HEK293 (cell line): Measurements from ENCODE around the gene PCCA.

Source experiments
- YY1 ChIP-seq: fragments of 450-650 bp; formaldehyde crosslinking; IDR thresholded peaks from 2 replicates; pipeline ENCODE4 v1.5.1; 2018; ENCODE audit warnings: missing biosample characterization, missing genetic modification characterization
- ZNF558 ChIP-seq: fragments of 450-650 bp; formaldehyde crosslinking; IDR thresholded peaks from 2 replicates; pipeline ENCODE4 v1.5.1; 2016; ENCODE audit warnings: missing biosample characterization, missing genetic modification characterization
- TF ChIP-seq, protein P1 (sequence below): fragments of 450-650 bp; formaldehyde crosslinking; IDR thresholded peaks from 2 replicates; pipeline ENCODE4 v1.5.1; 2016; ENCODE audit warnings: missing biosample characterization, missing genetic modification characterization

DNA sequence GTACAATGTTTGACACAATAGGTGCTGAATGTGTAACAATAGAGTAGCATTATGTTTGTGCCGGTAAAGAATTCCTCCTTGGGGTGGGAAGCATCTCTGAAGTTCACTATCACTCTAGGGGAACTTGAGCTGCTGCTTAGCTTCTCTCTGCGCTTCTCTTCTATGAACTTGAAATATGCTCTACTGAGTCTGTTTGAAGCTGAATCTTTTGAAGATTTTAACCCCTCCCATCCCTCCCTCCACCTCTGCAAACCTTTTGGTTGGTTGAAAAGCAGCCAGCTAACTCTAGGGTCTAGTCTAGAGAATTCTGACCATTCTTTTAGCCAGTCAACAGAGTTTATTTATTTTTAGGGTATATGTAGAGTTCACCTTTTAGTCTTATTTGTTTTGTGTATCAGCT, 2.5 kb downstream of the PCCA start:
- TF ChIP-seq YY1 (tag by site-specific recombination): no peak
- TF ChIP-seq, protein P1, sequence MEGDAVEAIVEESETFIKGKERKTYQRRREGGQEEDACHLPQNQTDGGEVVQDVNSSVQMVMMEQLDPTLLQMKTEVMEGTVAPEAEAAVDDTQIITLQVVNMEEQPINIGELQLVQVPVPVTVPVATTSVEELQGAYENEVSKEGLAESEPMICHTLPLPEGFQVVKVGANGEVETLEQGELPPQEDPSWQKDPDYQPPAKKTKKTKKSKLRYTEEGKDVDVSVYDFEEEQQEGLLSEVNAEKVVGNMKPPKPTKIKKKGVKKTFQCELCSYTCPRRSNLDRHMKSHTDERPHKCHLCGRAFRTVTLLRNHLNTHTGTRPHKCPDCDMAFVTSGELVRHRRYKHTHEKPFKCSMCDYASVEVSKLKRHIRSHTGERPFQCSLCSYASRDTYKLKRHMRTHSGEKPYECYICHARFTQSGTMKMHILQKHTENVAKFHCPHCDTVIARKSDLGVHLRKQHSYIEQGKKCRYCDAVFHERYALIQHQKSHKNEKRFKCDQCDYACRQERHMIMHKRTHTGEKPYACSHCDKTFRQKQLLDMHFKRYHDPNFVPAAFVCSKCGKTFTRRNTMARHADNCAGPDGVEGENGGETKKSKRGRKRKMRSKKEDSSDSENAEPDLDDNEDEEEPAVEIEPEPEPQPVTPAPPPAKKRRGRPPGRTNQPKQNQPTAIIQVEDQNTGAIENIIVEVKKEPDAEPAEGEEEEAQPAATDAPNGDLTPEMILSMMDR (tag by site-specific recombination): no peak
- no peak for TF ChIP-seq ZNF558 (tag by site-specific recombination)
